ENCODE measurements around the gene ADD2. TPM values are rescaled to one million over a fixed set of nuclear protein-coding genes. Genes with fewer than 3 reads are reported as not detected.
"Not testable (repeated sequence)": the region's sequence is repeated elsewhere in the genome, so short reads cannot be mapped to it uniquely, and the experiment has no call there.

The ADD2 gene, protein sequence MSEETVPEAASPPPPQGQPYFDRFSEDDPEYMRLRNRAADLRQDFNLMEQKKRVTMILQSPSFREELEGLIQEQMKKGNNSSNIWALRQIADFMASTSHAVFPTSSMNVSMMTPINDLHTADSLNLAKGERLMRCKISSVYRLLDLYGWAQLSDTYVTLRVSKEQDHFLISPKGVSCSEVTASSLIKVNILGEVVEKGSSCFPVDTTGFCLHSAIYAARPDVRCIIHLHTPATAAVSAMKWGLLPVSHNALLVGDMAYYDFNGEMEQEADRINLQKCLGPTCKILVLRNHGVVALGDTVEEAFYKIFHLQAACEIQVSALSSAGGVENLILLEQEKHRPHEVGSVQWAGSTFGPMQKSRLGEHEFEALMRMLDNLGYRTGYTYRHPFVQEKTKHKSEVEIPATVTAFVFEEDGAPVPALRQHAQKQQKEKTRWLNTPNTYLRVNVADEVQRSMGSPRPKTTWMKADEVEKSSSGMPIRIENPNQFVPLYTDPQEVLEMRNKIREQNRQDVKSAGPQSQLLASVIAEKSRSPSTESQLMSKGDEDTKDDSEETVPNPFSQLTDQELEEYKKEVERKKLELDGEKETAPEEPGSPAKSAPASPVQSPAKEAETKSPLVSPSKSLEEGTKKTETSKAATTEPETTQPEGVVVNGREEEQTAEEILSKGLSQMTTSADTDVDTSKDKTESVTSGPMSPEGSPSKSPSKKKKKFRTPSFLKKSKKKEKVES
- 36.1 TPM for polyA plus RNA-seq (2012; ENCODE audit: insufficient read depth, insufficient read length)

DNA sequence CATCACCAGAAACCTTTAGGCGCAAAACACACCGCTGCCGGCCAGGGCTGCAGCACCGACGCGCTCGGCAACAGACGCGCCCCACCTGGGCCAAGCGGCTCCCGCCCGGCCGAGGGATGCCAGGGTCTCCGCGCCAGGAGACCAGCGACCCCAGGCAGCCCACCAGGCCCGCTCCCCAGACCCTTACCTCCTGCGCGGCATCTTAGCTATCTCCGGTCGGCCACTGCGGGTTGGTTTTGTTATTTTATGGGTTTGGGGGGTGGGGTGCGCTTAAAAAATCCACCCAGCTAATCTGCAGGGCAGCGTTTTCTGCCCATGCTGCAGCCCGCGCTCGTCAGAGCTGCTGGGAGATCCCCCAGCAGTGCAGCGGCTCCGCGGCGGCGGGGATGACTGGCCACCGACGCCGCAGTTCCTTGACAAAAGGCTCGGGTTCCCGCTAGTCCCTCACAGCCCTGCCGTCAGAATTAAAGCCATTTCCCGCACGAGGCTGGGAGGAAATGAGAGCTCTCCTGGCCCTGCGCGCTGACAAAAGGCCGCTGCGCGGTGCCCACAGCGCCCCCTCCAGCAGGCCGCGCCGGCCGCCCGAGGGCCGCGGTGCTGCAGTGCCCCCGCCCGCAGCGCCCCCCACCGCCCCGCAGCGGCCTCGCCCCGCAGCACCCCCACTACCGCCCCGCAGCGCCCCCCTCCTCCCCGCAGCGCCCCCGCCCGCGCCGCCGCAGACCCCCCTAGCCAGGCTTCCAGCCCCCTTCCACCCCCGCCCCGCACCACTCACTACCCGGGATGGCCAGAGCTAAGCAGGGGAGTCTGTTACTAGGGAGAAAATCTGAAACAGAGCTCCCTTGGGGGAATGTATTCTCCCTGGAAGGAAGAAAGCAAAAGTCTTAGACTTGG, at the start of gene ADD2:
Gene ADD2 (minus strand): TSS at position 502 of the 891 bp plus-strand sequence. CDS start 61,792 bp downstream, outside the sequence.
- H3K4me3 ChIP-seq (ENCODE audit: low read length), result peak within 1 kb of the TSS; percentile 47
- DNase-seq (ENCODE audit: low read depth, low spot score), result peak; percentile 12

DNA sequence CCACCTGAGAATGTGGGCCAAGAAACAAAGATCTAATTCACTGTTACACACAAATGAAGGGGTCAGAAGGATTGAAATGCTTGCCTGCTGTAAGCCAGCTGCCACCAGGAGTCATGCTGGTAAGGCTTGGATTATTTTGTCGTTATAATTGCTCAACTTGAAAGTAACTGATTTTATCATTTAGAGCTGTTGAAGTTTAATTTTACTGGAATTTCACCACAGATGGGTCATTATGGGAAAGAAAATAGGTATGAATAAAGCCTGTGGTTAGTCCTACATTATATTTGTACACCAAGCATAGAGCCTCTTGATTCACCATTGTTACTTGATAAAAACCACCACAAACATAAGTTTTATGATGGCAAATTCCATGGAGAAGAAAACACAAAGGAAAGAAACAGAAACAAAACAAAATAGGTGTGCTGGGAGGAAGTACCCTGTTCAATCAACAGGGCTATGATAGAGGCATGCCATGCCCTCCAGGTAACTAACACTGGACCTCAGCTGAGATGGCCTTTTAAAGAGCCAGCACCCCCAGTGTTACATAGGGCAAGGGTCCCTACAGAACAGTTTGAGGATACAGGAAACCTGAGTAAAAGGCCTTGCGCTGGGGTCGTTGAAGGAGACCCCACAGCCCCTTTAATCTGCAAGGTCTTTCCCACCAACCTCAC, 49.4 kb upstream of the ADD2 start:
- H3K4me3 ChIP-seq (ENCODE audit: low read length), result no peak overlapping the region
- DNase-seq (ENCODE audit: low read depth, low spot score), result no peak

DNA sequence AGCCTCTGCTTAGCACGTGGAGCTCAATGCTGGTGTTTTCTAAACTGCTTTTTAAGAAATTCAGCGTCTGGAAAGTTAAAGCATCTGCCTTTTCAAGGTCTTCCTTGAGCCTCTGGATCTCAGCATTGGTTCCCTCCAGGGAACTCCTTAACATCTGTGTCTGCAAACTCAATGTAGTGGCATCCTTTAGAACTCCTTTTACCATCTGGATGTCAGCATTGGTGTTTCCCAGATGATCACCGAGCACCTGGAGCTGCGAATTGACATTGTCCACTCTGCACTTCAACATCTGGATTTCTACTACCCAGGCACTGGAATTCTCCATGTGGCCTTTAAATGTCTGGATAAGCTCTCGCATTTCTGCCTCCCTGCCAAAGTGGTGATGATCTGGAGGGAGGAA, 48.7 kb upstream of the ADD2 start:
- DNase-seq (ENCODE audit: low read depth, low spot score), result no peak
- no peak overlapping the region for H3K4me3 ChIP-seq (ENCODE audit: low read length)

DNA sequence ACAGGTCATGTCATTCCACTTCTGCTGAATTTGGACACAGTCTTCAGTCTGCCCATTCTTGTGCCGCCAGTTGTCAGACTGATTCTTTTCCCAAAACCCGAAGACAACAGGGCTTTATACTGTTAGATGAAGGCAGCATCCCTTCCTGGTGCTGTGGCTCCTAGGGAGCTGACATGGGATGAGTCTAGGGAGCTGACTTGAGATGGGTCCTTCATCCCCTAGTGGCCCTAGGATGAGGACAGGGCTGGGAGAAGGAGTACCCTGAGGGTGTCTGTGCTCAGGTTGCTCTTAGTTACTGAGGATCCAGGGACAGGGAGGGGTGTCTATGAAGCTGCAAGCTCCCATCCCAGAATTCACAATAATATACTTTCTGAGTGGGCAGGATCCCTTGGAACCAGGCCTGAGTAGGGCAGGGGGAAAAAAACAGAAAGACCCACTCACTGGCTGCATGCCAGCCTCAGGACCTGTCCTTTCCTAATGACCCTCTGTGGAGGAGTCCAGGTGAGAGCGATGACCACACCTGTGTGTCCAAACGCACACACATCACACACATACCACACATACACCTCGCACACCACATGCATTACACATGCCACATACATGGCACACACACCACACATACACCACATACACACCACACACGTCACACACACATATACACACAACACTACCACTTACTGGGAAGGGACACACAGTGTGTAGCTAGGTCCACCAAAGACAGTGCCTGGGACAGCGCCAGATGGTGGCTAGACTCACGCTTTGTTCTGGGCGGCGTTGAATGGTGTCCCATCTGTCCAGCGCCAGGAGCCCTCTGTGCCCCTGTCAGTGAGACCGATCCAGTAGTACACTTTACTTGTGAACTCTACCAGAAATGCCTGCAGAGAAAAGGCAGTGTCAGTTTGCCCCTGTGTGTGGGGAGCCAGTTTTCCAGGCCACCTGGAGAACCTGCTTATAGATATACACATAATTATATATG, 41.3 kb upstream of the ADD2 start:
- H3K4me3 ChIP-seq (ENCODE audit: low read length), result no peak overlapping the region
- DNase-seq (ENCODE audit: low read depth, low spot score), result no peak

DNA sequence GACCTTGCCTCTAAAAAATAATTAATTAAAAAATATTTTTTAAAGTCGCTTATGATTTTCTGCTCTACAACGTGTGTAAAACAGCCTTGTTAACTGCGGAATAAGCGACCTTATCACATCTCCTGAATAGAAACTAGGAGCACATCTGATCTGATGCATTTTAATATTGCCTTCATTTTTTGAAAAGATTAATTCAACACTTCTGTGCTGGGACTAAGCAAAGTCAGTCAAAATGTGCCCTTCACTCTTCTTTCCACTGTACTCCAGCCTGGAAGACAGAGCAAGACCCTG, 39.8 kb upstream of the ADD2 start:
- no peak overlapping the region for H3K4me3 ChIP-seq (ENCODE audit: low read length)
- no peak for DNase-seq (ENCODE audit: low read depth, low spot score)

DNA sequence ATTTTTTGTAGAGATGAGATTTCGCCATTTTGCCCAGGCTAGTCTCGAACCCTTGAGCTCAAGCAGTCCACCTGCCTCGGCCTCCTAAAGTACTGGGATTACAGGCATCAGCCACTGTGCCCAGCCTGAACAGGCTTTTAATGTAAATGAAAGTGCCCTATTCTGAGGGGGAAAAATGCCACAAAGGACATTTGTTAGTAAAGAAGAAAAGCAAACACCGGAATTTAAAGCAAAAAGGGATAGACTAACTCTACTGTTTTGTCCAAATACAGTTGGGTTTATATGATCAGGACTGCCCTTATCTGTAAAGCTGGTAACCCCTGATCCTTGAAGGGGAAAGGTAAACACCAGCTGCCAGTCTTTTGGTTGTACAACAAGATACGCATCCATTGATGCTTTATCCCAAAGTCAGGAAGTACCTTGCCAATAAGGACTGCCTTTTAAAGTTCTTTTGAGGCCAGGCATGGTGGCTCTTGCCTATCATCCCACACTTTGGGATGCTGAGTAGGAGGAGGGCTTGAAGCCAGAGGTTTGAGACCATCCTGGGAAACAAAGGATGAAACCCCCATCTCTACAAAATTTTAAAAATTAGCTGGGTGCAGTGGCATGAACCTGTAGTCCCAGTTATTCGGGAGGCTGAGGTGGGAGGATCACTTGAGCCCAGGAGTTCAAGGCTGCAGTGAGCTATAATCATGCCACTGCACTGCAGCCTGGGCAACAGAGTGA, 39.3 kb upstream of the ADD2 start:
- H3K4me3 ChIP-seq (ENCODE audit: low read length), result no peak overlapping the region
- no peak for DNase-seq (ENCODE audit: low read depth, low spot score)

DNA sequence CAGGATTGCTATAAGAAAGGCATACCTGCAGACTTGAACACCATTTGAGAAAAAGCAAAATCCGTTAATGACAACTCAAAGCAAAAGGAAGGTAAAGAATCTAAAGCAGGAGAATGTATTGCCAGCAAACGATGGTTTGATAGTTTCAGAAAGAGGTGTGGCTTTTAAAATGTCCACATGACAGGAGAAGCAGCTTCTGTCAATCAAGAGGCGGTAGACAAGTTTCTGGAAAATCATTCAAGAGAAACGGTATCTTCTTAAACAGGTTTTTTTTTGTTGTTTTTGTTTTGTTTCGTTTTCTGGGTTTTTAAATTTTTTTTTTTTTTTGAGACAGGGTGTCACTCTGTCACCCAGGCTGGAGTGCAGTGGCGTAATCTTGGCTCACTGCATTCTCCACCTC, 38.6 kb upstream of the ADD2 start:
- no peak overlapping the region for H3K4me3 ChIP-seq (ENCODE audit: low read length)
- DNase-seq (ENCODE audit: low read depth, low spot score), result no peak

DNA sequence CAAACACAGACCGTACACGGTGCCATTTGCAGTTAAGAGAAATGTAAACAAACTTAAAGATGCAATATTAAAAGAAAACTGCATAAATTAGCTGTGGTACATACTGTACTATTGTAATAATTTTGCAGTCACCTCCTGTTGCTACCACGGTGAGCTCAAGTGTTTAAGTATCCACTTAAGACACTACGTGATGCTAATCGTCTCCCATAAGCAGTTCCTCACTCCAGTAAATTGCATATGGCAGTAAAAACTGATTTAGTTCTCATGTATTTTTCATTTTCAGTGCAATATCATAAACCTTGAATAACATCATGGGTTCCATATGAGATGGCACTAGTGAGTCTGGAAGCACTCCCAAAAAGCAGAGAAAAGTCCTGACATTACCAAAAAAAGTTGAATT, 38.0 kb upstream of the ADD2 start:
- DNase-seq (ENCODE audit: low read depth, low spot score), result no peak
- no peak overlapping the region for H3K4me3 ChIP-seq (ENCODE audit: low read length)

DNA sequence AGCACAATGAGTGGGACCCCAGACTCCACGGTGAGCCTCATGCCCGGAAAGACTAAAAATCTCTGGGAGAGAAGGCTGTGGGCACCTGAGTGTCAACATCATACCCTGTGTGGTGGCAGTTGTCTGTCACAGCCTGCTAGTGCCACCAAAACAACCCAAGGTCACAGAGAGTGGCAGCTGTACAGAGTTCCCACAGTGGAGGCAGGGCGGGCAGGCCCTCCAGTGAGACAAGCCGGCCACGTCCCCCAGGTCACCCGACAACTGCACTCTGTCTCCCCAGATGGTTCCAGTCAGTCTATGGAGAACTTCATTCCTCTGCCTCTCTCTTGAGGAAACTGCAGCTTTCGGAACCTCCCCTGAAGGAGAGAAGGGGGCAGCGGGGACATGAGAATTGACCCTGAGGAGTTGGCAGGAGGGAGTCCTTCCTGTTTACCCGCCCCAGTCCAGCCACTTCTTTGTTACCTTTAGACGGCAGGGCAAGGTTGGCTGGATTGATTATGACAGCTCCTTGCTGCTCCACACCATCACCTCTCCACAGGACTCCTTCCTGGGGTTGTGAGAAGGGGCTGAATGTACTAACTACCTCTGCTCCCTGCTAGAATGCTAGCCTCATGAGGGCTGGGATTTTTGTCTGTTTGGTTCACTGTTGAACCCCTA, 33.7 kb upstream of the ADD2 start:
- no peak for DNase-seq (ENCODE audit: low read depth, low spot score)
- no peak overlapping the region for H3K4me3 ChIP-seq (ENCODE audit: low read length)

DNA sequence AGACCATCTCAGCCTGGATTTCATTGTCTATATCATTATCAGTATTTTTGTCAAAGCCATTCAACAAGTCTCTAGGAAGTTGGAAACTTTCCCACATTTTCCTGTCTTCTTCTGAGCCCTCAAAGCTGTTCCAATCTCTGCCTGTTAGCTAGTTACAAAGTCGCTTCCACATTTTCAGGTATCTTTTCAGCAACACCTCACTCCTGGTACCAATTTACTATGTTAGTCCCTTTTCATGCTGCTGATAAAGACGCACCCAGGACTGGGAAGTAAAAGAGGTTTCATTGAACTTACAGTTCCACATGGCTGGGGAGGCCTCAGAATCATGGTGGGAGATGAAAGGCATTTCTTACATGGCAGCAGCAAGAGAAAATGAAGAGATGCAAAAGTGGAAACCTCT, 31.7 kb upstream of the ADD2 start:
- H3K4me3 ChIP-seq (ENCODE audit: low read length), result no peak overlapping the region
- no peak for DNase-seq (ENCODE audit: low read depth, low spot score)

DNA sequence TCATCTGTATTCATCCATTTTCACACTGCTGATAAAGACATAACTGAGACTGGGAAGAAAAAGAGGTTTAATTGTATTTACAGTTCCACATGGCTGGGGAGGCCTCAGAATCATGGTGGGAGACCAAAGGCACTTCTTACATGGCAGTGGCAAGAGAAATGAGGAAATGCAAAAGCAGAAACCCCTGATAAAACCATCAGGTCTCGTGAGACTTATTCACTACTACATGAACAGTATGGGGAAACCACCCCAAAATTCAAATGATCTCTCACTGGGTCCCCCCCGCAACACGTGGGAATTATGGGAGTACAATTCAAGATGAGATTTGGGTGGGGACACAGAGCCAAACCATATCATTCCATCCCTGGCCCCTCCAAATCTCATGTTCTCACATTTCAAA, 30.0 kb upstream of the ADD2 start:
- not testable (repeated sequence) for H3K4me3 ChIP-seq (ENCODE audit: low read length); DNase-seq (ENCODE audit: low read depth, low spot score)

DNA sequence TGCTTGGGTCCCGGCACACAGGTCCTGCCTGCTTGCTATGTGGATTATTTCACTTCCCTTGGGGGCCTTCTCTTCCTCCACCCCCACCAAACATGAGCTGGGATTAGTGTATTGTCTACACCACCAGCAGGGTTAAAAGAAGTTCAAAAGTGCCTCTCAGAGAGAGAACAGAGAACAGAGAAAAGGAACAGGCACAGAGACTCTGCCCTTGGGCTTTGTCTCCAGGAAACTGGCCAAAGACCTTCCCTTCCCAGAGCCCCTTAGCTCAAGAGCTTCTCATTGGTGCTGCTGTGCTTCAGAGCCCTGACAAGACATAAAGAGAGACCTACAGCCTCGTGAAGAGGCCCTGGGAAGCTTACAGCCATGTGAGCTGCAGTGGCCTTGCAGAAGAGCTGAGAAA, 29.5 kb upstream of the ADD2 start:
- no peak for DNase-seq (ENCODE audit: low read depth, low spot score)
- no peak overlapping the region for H3K4me3 ChIP-seq (ENCODE audit: low read length)

DNA sequence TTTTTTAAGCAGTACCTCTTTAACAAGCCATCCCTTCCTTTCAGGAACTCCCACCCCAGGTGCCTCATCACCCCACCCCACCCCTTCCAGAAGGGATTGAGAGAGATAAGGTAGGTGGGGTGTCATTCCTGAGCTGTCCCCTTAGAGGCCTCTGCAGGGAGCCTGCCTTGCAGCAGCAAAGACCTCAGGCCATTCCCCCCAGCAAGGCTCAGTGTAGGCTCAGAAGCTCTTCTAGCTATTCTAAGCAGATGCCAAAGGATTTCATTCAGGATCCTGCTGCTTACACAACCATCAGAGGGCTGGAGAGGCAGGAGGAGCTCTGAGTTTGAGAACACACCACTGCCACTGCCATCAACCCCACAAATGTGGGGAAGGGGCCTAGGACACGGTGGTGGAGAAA, 28.3 kb upstream of the ADD2 start:
- no peak overlapping the region for H3K4me3 ChIP-seq (ENCODE audit: low read length)
- DNase-seq (ENCODE audit: low read depth, low spot score), result no peak

DNA sequence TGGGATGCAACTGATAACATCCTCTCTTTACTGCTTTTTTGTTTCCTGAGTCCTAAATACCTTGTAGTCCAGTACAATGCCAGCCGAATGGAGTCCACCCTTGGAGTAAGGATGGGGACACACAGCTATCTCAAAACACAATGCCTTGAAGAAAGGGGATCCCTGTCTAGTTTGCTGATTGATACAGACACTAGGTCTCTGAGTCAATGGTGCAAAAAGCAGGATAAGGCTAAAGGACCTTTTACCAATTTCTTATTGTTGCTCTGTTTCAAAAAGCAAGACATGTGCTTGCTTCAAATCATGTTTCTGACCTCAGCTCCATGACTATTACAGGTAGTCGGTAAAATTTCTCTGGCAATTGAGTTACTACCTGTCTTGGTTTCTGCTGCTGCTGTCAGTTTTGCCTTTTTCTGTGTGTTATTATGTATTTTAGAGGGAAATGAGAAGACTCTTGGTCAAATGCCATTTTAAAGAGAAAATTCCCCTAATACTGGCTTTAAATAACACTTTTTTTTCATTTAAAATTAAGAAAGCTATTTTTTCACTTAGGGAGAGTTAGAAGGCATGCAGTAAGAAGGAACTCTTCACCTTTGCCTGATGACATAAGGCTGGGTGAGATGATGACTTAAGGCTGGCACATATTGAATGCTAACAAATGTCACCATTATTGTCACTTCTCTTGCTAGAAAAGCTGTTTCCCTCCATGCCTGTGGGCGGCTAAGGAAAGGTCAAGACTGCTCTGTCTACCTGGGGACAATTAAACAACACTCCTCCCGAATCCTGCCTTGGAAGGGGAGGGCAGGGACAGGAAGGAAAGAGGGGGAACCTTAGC, 27.4 kb upstream of the ADD2 start:
- H3K4me3 ChIP-seq (ENCODE audit: low read length), result no peak overlapping the region
- no peak for DNase-seq (ENCODE audit: low read depth, low spot score)

DNA sequence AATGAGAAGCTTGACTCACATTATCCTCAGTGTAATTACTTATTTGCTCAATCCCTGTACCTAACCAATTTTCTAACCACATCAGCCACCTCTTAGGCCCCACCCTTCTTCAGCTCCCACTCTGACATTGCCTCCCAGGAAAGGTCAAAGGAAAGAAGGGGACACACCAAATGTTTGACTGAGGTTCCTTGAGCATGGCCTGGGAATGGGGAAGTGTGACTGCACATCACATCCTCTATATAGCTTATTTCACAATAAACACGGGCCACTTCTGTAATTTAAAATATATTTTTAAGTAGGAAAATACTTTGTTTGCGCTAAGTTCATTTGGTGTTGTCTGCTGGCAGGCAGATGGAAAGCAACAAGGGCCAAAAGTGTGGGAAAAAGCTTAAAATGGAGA, 25.4 kb upstream of the ADD2 start:
- DNase-seq (ENCODE audit: low read depth, low spot score), result no peak
- no peak overlapping the region for H3K4me3 ChIP-seq (ENCODE audit: low read length)

DNA sequence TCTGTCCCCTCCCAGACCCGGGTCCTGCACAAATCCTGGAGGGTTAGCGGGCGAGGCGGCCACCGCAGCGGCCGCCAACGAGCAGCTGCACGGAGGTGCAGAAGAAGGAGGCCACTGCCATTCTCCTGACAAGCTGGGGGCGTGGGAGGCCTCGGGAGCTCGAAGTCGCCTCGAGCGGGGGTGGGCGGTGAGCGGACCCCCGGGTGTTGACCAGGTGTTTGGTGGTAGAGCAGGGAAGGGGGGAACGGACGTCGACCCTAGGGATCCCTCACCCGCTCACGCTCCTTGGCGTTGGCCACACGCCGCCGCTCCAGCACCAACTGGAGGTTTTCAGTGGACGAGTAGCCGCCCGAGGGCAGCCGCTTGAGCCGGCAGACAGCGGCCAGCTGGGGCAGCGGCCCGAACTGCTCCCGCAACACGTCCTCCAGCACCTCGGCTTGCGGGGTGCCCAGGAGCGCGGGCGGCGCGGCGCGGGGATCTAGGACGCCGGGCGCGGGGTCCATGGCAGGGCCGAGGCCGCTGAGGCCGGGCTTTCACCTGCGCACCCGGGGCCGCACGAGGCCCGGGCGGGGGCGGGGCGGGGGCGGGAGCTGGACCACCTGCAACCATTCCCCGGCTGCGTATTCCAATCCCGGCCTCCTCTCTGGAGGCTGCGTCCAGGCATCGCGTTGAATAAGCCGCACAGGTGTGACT, 22.3 kb upstream of the ADD2 start, which contains the start of gene FIGLA:
Gene FIGLA (minus strand): TSS at position 508 of the 693 bp plus-strand sequence. CDS start 5 bp downstream, at position 503.
- DNase-seq (ENCODE audit: low read depth, low spot score), result no peak
- H3K4me3 ChIP-seq (ENCODE audit: low read length), result no peak within 1 kb of the TSS; the same call in 1 of the 2 replicates

All from Jurkat, Clone E6-1 (cell line).